ENCODE measurements around the gene NMU.
"Not testable (repeated sequence)": the region's sequence is repeated elsewhere in the genome, so short reads cannot be mapped to it uniquely, and the experiment has no call there.

The NMU gene

GRCh38 chr4:55635741-55636655 lies at the start of gene NMU:
Gene NMU (minus strand): TSS chr4:55636298. CDS start chr4:55636192, 106 bp downstream.
- DNase-seq = peak in 1 of 2 experiments; percentile 8

GRCh38 chr4:55684276-55684675 lies 48.2 kb upstream of the NMU start:
- DNase-seq = no peak

- DNase-seq = not testable (repeated sequence)
Measured at GRCh38 chr4:55682797-55683196, 46.7 kb upstream of the NMU start.

GRCh38 chr4:55682295-55682694 lies 46.2 kb upstream of the NMU start:
- no peak for DNase-seq

- no peak for DNase-seq
Measured at GRCh38 chr4:55681430-55681829, 45.3 kb upstream of the NMU start.

- no peak for DNase-seq
Measured at GRCh38 chr4:55675196-55675793, 39.2 kb upstream of the NMU start.

- no peak for DNase-seq
Measured at GRCh38 chr4:55673424-55673823, 37.3 kb upstream of the NMU start.

GRCh38 chr4:55671667-55672066 lies 35.6 kb upstream of the NMU start:
- DNase-seq = no peak

- no peak for DNase-seq
Measured at GRCh38 chr4:55670695-55671094, 34.6 kb upstream of the NMU start.

GRCh38 chr4:55668449-55668848 lies 32.4 kb upstream of the NMU start:
- DNase-seq = no peak

GRCh38 chr4:55666535-55666934 lies 30.4 kb upstream of the NMU start:
- DNase-seq = no peak

- no peak for DNase-seq
Measured at GRCh38 chr4:55663145-55663544, 27.0 kb upstream of the NMU start.

- no peak for DNase-seq
Measured at GRCh38 chr4:55661398-55662056, 25.4 kb upstream of the NMU start.

GRCh38 chr4:55658657-55659056 lies 22.6 kb upstream of the NMU start:
- no peak for DNase-seq

- DNase-seq = no peak
Measured at GRCh38 chr4:55654131-55654530, 18.0 kb upstream of the NMU start.

- no peak for DNase-seq
Measured at GRCh38 chr4:55650483-55650882, 14.4 kb upstream of the NMU start.

GRCh38 chr4:55637272-55637820 lies 1.2 kb upstream of the NMU start:
- DNase-seq = no peak

- no peak for DNase-seq
Measured at GRCh38 chr4:55636656-55636999, 530 bp upstream of the NMU start.

- DNase-seq = no peak
Measured at GRCh38 chr4:55635282-55635681, 816 bp downstream of the NMU start.

- DNase-seq = no peak
Measured at GRCh38 chr4:55634417-55635128, 1.5 kb downstream of the NMU start.

- no peak for DNase-seq
Measured at GRCh38 chr4:55633903-55634302, 2.2 kb downstream of the NMU start.

GRCh38 chr4:55625835-55626234 lies 10.3 kb downstream of the NMU start:
- no peak for DNase-seq

- DNase-seq = not testable (repeated sequence)
Measured at GRCh38 chr4:55624063-55624462, 12.0 kb downstream of the NMU start.

Measured in stimulated activated CD4-positive, alpha-beta T cell treated with anti-CD3 and anti-CD28 coated beads, Interleukin-4, amount 100 ng/mL, for 4 hours (primary cell).